Measurements from ENCODE around the gene CEP63.

DNA sequence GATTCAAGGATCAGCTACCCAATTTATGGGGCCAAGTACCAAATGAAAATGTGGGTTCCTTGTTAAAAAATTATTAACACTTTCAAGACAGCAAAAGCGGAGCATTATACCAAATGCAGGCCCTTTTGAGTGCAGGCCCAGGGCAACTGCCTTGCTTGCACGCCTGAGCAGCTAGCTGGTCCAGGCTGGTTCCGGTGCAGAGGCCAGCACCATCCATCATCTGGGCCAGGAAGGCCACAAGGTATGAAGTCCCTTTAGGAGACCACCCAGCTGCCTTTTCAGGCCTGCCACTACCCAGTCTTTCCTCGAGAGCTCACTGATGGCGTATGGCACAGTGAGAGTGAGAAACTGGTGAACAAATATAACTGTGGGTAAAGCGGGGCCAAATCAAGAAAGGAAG, 13.0 kb upstream of the CEP63 start:
- TF ChIP-seq, protein P1, sequence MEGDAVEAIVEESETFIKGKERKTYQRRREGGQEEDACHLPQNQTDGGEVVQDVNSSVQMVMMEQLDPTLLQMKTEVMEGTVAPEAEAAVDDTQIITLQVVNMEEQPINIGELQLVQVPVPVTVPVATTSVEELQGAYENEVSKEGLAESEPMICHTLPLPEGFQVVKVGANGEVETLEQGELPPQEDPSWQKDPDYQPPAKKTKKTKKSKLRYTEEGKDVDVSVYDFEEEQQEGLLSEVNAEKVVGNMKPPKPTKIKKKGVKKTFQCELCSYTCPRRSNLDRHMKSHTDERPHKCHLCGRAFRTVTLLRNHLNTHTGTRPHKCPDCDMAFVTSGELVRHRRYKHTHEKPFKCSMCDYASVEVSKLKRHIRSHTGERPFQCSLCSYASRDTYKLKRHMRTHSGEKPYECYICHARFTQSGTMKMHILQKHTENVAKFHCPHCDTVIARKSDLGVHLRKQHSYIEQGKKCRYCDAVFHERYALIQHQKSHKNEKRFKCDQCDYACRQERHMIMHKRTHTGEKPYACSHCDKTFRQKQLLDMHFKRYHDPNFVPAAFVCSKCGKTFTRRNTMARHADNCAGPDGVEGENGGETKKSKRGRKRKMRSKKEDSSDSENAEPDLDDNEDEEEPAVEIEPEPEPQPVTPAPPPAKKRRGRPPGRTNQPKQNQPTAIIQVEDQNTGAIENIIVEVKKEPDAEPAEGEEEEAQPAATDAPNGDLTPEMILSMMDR (IDR thresholded peaks at IDR 0.05; ENCODE audit: low read depth, low read length), result no peak
- no peak for TF ChIP-seq EZH2phosphoT487 (IDR thresholded peaks at IDR 0.05; ENCODE audit: low read depth)

All from OCI-LY3 (cell line).